C1 segment of cervical spinal cord (tissue), 14 donors: ENCODE data around the gene COQ8B.
"Not testable (repeated sequence)": the region's sequence is repeated elsewhere in the genome, so short reads cannot be mapped to it uniquely, and the experiment has no call there.

Experiments
- DNase-seq, 14 donors: peaks; one replicate each; lab custom pipeline; 2025; lab: John Stamatoyannopoulos, UW

COQ8B gene

DNA sequence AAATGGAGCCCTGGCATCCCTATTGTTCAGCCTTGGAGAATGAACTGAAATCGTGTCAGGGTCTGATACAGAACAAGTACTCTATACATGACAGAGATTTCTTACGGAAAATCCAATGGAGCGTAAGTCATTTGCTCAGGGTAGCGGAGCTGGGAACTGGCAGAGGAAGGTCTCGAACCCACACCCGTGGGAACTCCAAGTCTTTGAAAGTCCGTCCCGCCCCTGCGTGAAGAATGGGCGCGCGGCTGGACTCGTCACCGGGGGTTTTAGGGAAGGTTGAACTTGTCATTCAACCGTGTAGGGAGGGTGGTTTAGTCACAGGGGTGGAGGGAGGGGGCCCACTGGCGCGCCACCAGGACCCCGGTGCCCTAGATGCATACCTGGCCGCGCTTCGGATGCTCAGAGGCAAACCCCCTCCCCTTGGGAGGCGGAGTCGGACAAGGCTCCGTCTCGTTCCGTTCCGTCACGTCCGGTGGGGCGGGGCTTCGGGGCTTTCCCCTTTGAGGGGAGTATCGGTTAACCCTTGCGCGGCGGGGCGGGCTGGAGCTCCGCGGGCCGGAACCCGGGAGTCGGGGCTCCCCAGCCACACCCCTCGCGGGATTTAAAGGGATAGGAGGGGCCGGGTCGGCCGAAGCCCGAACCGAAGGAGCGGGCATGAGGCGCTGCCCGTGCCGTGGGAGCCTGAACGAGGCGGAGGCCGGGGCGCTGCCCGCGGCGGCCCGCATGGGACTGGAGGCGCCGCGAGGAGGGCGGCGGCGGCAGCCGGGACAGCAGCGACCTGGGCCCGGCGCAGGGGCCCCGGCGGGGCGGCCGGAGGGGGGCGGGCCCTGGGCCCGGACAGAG lies at the start of gene COQ8B, which contains the start of gene ITPKC:
COQ8B (minus strand) TSS at position 405 of the 843 bp plus-strand sequence. CDS start 2,254 bp downstream, outside the sequence.
ITPKC (plus strand) TSS at position 631 of the 843 bp plus-strand sequence; CDS start at position 655, 24 bp downstream.
- peak; percentile 89 to 99 (median 96) for DNase-seq

DNA sequence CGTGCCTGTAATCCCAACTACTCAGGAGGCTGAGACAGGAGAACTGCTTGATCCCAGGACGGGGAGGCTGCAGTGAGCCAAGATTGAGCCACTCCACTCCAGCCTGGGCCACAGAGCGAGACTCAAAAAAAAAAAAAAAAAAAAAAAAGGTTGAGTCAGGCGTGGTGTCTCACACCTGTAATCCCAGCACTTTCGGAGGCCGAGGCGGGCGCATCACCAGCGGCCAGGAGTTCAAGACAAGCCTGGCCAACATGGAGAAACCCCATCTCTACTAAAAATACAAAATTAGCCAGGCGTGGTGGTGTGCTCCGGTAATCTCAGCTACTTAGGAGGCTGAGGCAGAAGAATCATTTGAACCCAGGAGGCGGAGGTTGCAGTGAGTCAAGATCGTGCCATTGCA lies 49.7 kb upstream of the COQ8B start:
- DNase-seq: not testable (repeated sequence)

DNA sequence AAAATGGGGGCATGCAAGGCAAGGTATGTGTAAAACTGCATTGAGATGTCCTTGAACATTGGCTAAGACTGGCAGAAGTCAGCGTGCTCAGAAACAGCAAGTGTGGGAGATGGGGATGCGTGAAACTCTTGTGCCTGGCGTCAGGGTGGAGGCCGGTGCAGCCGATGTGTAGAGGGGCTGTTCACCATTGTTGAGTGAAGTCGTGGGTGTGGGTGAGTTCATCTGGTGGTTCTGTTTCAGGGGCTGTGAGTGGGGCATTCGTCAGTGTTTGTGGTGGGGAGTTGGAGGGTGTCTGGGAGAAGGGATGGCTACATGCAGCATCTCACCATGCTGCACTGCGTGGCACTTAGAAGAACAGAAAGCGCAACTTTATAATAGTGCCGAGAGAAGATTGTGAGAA lies 47.3 kb upstream of the COQ8B start:
- no peak for DNase-seq

DNA sequence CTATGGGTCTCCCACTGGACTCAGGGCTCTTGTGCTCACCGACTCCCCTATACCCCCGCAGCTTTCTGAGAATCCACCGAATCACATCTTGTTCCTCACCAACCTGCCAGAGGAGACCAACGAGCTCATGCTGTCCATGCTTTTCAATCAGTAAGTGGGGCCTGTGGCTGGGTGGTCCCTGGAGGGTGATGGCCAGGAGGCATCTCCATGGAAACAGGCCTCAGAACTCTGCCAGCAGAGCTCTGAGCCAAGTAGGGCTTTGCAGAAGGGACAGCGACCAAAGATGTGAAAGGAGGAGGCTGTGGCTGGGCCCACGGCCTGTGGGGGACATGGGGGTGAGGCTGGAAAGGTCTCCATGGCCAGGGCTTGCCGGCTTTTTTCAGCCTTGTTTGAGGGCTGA lies 46.8 kb upstream of the COQ8B start:
- no peak for DNase-seq

DNA sequence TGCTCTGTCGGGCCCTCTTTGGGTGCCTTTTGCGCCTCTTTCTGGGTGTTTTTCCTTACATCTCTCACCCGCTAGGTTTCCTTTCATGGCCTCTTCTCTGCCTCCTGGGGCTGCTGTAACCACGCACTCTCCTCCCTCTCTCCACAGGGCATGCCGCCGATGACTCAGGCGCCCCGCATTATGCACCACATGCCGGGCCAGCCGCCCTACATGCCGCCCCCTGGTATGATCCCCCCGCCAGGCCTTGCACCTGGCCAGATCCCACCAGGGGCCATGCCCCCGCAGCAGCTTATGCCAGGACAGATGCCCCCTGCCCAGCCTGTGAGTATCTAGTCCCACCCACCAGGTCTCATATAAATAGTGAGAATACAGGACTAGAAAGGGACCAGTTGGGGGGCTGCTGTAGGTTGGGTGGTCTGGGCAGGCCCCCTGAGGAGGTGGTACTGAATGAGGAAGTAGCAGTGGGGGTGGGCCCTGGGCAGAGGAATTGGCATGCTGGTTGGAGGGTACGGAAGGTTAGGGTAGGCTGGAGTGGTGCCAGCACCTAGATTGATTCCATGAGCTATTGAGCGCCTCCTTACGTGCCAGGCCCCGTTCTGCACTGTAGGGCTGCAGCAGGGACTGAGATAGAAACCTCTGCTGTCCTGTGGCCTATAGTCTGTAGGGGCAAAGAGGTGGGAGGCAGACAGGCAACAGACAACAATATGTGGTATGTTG lies 46.2 kb upstream of the COQ8B start:
- DNase-seq: no peak

DNA sequence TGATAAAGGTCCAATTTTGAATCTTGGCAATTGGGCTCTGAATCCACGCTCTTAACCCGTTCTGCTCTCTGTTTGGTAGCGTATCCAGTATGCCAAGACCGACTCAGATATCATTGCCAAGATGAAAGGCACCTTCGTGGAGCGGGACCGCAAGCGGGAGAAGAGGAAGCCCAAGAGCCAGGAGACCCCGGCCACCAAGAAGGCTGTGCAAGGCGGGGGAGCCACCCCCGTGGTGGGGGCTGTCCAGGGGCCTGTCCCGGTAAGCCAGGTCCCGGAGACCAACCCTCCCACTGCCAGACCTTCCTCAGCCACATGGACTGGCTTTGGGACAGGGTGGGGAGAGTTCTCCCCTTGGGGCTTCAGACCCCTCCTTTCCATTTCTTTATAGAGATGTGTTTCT lies 42.7 kb upstream of the COQ8B start:
- DNase-seq: no peak

DNA sequence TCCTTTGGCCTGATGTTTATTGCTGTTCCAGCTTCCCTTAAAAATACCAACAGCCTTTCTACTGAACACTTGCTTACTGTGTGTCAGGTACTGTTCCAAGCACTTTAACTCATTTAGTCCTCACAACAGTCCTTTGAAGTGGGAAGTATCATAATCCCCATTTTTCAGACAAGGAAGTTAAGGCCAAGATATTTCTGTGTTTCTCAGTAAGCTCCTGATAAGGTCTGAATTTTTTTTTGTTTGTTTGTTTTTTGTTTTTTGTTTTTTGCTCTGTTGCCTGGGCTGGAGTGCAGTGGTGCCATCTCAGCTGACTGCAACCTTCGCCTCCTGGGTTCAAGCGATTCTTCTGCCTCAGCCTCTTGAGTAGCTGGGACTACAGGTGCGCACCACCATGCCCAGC lies 41.8 kb upstream of the COQ8B start:
- DNase-seq: no peak

DNA sequence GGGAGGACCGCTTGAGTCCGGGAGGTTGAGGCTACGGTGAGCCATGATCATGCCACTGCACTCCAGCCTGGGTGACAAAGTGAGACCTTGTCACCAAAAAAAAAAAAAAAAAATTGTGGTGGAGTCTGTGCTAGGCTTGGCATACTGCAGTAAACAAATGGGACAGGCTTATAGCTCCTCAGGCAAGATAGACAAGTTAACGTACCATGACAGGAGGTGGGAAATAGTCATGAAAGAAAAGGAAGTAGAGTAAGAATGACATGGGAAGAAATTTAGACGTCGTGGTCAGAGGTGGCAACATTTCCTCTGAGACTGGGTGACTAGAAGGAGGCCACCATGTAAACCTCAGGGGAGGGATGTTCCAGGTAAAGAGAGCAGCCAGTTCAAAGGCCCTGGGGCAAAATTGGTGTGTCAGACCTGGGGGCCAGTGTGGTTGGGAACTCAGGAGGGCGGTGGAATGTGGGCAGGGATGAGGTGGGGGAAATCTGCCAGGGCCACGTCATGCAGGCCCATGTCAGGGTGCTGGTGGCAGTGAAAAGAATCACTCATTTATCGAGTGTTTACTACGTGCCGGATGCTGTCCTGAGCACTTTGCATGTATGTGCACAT lies 39.9 kb upstream of the COQ8B start:
- no peak for DNase-seq

DNA sequence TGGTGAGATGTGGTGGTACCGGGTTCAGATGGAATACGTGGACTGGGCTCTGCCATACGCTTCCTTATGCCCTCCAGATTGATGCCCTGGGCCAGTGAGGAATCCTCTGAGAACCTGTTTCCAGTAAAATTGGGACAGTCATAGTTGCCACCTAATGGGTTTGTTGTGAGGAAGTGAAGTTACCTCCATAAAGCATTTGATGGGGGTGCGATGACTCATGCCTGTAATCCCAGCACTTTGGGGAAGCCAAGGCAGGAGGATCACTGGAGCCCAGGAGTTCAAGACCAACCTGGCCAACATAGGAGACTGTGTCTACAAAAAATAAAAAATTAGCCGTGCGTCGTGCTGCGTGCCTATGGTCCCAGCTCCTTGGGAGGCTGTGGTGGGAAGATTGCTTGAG lies 39.1 kb upstream of the COQ8B start:
- DNase-seq: no peak

DNA sequence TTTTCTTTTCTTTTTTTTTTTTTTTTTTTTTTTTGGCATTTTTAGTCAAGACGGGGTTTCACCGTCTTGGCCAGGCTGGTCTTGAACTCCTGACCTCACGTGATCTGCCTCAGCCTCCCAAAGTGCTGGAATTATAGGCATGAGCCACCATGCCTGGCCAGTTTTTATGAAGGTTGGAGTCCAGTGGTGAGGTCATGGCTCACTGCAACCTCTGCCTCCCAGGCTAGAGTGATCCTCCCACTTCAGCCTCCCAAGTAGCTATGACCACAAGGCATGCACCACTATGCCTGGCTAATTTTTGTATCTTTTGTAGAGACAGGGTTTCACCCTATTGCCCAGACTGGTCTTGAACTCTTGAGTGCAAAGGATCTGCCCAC lies 38.5 kb upstream of the COQ8B start:
- no peak for DNase-seq

DNA sequence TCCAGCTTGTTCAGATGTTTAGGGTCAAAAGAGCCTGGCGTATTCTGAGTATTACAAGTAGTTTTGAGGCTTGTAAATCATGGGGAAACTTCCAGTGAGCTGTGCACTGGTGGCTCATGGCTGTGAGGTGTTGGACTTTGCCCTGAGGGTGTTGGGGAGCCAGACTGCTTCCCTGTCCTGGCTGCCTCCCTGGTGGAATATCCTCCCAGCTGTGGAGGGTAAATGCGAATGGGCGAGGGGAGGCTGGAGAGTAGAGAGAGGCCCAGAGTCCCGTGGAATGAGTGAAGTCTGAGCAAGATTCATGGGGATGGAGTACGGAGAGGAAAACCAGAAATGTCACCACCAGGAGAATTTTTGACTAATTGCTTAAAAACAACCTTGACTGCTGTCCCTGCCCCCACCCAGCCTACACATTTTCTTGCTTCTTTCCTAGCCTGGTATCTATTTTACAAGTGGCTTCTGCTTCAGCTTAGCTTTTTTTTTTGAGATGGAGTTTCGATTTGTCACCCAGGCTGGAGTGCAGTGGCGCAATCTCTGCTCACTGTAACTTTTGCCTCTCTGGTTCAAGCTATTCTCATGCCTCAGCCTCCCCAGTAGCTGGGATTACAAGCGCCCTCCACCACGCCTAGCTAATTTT lies 38.0 kb upstream of the COQ8B start:
- no peak for DNase-seq

DNA sequence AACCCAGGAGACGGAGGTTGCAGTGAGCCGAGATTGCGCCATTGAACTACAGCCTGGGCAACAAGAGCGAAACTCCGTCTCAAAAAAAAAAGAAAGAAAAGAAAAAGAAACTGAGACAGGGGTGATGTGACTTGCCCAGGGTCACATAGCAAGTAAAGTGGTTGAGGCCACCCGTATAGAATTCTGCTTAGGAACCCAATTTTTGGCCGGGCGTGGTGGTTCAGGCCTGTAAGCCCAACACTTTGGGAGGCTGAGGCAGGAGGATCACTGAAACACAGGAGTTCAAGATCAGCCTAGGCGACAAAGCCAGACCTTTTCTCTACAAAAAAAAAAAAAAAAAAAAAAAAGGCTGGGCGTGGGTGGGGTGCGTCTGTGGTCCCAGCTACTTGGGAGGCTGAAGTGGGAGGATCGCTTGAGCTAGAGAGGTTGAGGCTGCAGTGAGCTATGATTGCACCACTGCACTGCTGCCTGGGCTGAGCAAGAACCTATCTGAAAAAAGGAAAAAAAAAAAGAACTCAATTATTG lies 35.6 kb upstream of the COQ8B start:
- no peak for DNase-seq

DNA sequence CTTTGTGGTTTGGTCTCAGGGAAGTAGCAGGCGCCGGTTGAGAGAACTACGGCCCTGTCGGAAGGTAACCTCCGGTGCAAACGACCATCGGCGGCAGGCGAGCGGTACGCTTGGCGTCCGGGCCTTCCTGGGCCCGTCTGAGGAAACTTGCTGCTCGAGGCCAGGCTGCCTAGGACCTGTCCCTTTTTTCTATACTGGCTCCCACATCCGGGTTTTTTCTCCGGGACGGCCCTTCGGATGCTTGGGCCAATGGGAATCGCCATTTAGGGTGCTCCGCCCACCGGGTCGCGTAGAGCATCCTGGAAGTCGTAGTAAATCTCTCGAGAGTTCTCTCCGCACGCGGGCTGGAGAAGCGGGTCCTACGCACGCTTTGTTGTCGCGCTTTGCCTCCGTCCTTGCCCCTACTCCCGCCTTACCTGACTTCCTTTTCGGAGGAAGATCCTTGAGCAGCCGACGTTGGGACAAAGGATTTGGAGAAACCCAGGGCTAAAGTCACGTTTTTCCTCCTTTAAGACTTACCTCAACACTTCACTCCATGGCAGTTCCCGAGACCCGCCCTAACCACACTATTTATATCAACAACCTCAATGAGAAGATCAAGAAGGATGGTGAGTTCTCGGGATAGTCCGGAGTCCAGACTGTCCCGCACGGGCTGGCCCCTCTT lies 34.3 kb upstream of the COQ8B start, which contains the start of gene SNRPA:
SNRPA (plus strand) TSS at position 330 of the 664 bp plus-strand sequence; CDS start at position 536, 206 bp downstream.
- peak; percentile 98 to 100 (median 100) for DNase-seq

DNA sequence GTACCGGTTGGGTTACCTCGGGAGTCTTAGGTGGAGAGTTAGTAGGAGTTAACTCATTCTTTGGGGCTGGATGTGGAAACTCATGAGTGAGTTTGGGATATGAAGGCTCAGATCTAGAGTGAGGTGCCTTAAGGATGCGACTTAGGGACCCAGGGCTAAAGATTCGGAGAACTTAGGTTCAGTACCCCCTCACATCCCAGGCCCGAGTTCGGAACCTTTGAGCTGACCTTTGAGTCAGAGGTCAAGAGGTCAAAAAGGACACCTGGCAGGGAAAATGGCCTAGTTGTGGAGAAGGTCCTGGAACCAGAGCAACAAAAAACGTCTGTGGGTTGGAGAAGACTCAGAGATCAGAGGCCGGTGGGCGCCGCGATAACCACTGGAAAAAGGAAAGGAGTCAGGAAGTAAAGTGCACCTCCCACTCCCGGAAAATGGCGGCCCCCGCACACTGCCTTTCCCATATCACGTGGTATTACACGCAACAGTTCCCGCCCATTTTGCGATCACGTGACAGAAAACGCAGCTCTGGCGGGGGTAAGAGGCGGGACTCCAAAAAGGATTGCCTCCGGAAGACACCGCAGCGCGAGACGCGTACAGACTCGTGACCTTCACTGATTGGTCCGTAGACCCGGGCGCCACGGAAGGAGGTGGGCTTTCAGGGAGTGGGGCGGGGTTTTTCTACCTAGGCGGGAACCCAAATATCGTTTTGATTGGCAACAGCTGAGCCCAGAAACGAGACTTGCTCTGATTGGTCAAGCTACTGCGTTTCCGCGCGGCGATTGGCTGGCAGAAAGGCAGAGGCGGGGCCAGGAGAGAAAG lies 33.6 kb upstream of the COQ8B start, which contains the start of gene ACTMAP:
ACTMAP (minus strand) TSS at position 420 of the 816 bp plus-strand sequence. CDS start 674 bp downstream, outside the sequence.
- DNase-seq: peak; percentile 98 to 100 (median 100)

DNA sequence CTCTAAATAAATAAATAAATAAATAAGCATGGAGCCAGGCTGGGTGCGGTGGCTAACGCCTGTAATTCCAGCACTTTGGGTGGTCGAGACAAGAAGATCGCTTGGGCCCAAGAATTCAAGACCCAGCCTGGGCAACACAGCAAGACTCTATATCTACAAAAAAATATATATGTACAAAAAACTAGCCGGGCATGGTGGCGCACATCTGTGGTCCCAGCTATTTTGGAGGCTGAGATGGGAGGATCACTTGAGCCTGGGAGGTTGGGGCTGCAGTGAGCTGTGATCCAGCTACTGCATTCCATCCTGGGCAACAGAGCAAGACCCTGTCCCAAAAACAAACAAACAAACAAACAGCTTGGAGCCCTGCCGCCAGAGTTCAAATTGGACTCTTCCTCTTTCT lies 30.9 kb upstream of the COQ8B start:
- no peak for DNase-seq

DNA sequence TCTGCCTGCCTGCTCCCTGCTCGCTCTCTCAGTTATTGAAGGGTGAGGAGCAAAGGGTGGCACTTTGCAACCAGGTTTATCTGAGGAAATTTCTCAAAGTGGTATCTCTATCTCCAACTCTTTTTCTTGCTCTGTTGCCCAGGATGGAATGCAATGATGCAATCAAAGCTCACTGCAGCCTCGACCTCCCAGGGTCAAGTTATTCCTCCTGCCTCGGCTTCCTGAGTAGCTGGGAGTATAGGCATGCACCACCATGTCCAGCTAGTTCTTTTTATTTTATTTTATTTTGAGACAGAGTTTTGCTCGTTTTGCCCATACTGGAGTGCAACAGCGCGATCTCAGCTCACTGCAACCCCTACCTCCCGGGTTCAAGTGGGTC lies 28.7 kb upstream of the COQ8B start:
- no peak for DNase-seq

DNA sequence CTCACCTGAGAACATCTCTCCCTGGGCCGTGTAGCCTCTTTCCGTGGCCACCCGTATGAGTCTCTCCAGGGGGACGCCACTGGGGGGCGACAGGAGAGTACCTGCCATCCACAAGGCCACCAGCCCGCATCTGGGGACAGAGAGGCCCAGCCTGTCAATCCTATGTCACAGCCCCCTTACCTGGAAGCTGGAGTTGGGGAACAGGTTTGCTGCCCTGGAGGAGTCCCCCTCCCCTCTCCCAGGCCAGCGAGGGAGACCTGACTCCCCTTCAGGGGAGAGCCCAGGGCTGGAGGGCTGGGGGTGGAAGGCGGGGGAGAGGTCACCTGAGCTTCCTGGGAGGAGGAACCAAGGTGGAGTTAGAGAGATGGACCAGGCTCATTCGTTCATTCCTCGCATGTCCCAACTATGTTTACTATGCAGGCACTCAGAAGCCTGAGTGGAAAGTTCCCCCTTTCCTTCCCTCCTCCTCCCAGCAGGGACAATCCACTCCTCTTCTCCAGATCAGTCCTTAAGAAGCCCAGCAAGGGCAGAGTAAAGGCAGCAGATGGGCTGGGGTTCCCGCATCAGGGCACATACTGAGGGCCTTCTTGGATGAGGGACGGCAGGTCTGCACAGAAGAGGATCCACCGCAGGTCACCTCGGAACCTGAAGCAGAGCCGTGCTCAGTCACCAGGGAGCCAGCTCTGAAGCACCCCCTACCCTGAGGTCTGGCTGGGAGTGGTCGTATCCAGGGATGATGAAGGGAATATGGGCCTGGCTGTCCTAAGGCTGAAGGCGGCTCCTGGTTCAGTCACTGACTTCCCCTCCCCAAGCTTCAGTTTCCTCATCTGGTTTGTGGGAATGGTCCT lies 28.1 kb upstream of the COQ8B start:
- DNase-seq: no peak

DNA sequence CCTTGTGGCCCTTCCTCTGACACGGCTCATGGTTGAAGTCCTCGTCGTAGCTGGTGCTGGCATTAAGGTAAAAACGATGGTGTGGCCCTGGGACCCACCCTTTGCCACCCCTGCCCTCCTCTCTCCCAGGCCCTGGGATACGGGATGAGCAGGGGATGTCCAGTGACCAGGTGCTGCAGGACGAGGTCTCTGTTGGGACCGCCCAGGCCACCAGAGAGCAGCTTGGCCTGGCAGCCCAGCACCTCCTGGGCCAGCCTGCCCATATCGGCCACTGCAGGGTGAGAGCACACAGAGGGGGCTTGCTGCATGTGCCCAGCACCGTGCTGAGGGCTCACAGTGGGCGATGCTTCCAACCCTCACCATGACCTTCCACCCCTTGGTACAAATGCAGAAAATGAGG lies 27.2 kb upstream of the COQ8B start:
- no peak for DNase-seq

DNA sequence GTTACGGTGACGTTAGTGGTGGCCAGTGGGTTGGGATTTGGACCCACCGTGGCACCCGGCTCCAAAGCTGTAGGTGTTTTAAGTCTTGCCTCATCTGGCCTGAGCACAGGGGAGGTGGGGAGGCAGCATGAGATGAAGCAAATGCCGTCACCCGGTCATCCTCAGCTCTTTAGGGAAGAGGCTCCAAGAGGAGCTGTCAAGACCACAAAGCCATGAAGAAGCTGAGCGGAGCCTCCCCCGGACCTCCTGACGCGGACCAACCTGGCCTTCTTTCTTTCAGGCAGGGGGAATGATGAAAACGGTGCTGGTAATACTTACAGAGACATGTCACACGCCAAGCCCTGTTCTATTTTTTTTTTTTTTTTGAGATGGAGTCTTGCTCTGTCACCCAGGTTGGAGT lies 26.2 kb upstream of the COQ8B start:
- no peak for DNase-seq
